Fibroblast of pulmonary artery (primary cell): ENCODE data around the gene LTBP3.
A peak's percentile ranks its signal among the peaks of the same experiment; 100 is the strongest.

ENCODE experiments used
- DNase-seq: peaks from one replicate; pipeline ENCODE4 v3.0.0-alpha.2; 2010; ENCODE audit warnings: low read depth
- H3K4me3 ChIP-seq: replicated peaks from 2 replicates; pipeline ENCODE4 v1.5.1; 2011; ENCODE audit warnings: low read depth, mild to moderate bottlenecking, control low read depth, low read length, moderate library complexity
- TF ChIP-seq, protein P1 (sequence below): IDR thresholded peaks from 2 replicates; pipeline ENCODE4 v1.5.1; 2011; ENCODE audit warnings: mild to moderate bottlenecking, control low read depth, low read length, inconsistent platforms; ENCODE audit errors: missing control alignments

Gene LTBP3

DNA sequence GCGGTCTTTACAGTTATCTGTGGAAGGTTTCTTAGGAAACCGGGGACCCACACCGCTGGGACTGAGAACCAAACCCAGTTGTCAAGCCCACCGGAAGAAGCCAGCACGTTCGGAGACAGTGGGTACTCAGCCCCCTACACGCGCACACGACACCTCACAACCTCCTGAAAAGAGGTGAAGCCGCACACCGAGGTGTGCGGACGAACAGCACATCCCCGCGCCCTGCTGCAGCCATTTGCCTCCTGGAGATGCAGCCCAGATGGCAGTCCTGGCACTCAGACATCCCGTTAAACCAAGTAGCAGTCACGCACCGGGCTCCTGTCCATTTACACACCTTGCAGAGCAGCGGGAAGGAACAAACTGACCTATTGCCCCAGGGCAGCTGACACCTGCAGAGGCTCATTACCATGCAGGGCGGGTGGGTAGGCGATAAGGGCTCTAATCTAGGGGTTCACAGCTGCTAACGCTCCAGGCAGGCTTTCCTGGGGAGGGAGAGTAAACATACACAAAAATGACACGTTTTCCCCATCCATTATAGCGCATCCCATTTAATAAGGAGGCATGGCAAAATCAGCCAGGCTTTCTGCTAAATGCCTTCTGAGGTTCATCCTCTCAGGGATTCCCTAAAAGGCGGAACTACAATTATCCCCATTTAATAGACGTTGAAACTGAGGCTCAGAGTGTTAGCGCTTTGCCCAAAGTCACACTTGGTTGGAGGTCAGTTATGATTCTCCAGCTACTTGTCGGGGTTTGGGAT is 16.8 kb upstream of the LTBP3 start:
- H3K4me3 ChIP-seq = peak overlapping the region; percentile 65
- TF ChIP-seq, protein P1, sequence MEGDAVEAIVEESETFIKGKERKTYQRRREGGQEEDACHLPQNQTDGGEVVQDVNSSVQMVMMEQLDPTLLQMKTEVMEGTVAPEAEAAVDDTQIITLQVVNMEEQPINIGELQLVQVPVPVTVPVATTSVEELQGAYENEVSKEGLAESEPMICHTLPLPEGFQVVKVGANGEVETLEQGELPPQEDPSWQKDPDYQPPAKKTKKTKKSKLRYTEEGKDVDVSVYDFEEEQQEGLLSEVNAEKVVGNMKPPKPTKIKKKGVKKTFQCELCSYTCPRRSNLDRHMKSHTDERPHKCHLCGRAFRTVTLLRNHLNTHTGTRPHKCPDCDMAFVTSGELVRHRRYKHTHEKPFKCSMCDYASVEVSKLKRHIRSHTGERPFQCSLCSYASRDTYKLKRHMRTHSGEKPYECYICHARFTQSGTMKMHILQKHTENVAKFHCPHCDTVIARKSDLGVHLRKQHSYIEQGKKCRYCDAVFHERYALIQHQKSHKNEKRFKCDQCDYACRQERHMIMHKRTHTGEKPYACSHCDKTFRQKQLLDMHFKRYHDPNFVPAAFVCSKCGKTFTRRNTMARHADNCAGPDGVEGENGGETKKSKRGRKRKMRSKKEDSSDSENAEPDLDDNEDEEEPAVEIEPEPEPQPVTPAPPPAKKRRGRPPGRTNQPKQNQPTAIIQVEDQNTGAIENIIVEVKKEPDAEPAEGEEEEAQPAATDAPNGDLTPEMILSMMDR = no peak
- no peak for DNase-seq

DNA sequence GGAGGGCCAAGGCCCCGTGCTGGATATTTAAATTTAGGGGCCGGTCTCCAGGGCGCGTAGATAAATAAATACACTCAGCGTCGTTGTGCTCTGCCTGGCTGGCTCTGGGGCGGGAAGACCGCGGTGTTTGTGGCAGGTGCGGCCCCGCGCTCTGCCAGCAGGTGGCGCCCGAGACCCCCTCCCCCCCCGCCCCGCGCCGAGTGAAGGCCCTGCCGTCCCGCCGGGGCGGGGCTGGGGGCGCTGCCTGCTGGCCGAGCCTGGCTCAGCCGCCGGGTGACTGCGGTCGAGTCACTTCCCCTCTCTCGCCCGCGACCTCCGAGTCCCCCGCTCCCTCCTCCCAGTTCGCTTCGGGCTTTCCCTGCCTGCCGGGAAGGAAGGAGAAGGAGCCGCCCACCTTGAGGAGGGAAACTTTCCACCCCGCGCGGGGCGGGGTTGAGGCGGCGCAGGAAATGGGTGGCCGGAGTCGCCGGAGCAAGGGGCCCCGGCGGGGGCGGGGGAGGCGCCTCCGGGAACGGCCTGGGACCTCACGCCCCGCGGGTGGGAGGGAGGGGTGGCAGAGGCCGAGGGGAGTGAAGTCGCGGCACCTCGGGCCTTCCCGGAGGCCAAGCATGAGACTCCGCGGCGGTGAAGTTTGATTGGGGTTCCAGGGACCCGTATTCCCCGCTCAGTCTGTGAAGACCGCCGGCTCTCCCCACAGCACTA is 16.1 kb upstream of the LTBP3 start:
- TF ChIP-seq, protein P1 = peak; percentile 39
- peak overlapping the region; percentile 65 for H3K4me3 ChIP-seq

DNA sequence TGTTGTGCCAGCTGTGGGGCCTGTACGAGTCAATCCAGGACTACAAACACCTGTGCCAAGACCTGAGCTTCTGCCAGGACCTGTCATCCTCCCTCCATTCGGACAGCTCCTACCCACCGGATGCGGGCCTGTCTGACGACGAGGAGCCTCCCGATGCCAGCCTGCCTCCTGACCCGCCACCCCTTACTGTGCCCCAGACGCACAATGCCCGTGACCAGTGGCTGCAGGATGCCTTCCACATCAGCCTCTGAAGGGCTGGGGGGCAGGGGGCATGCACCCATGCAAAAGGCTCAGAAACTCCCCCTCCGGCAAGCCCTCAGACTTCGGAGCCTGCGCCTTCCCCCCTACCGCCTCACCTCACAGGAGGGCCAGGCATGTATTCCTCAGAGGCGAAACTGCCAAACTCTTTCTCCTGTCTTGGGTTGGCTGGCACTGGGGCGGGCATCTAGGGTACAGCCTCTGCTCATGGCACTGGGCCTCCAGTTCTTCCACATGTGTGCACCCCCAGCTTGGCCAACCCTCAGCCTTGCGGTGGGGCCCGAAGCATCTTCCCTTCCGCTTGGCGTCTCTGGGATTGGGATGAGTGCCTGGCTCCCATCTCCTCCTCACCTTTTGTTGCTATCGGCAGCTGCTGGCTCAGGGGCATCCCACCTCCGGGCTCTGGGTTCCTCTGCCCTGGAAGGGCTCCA is 15.4 kb upstream of the LTBP3 start:
- TF ChIP-seq, protein P1 = no peak
- DNase-seq = no peak
- peak overlapping the region; percentile 59 for H3K4me3 ChIP-seq

More for the DNA sequence above, 16.1 kb upstream of the LTBP3 start:
- DNase-seq = peak; percentile 98

DNA sequence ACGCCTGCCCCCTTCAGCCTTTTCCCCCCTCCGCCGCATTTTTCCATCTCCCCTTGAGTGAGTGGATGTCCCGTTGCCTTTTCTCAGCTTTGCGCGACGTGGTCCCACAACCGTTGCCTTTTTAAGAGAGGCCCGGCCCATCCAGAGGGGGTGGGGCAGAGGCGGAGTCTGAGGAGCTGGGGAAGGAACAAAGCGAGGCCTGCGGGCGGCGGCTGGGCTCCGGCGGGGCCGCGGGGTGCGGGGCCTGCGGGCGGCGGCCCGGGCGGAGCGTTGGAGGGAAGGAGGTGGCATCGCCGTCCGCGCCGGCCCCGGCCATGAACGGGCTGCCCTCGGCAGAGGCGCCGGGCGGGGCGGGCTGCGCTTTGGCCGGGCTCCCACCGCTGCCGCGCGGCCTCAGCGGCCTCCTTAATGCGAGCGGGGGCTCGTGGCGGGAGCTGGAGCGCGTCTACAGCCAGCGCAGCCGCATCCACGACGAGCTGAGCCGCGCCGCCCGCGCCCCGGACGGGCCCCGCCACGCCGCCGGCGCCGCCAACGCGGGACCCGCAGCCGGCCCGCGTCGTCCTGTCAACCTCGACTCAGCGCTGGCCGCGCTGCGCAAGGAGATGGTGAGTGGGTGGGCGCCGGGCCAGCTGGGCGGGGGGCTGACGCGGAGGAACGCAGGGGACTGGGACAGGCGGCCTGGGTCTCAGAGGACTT is 14.3 kb upstream of the LTBP3 start, which contains the start of gene FAM89B:
FAM89B (plus strand) TSS at position 183 of the 696 bp plus-strand sequence; CDS start at position 315, 132 bp downstream.
- TF ChIP-seq, protein P1 = no peak
- DNase-seq = peak; percentile 86
- peak within 1 kb of the TSS; percentile 77 for H3K4me3 ChIP-seq

GRCh38 chr11:65571940-65572339 is 13.8 kb upstream of the LTBP3 start:
- TF ChIP-seq, protein P1 = peak; percentile 45
- DNase-seq = peak; percentile 57
- H3K4me3 ChIP-seq = peak overlapping the region; percentile 77

GRCh38 chr11:65571420-65571819 is 13.3 kb upstream of the LTBP3 start:
- peak overlapping the region; percentile 77 for H3K4me3 ChIP-seq
- TF ChIP-seq, protein P1 = no peak
- no peak for DNase-seq
